HG02973 (cell line): ENCODE data around the gene HPS1.

Experiments
- ATAC-seq: cut with Tn5 transposase; IDR thresholded peaks from one replicate; pipeline ENCODE4 v1.9.1; 2021; ENCODE audit warnings: moderate library complexity; ENCODE audit not compliant: unreplicated experiment

The HPS1 gene

DNA sequence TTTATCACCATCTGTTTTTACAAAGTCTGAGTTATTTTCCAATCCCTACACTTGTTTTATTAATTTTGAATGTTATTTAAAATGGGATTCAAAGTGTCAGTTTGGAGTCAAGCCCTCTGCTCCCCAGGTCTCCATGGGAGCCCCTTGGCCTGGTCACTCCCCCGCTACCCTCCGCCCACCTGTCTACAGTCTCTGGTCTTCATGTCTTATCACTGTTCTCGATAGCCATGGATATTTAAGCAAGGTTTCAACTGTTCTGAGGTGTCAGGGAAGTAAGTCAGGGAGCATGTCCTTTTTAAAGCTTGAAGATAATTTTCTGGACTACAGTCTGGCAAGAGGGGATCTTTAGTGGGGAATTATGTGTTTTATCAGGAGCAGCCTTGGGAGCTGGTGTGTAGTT lies 19.1 kb upstream of the HPS1 start:
- ATAC-seq: no peak

GRCh38 chr10:98463976-98464754 lies 17.4 kb upstream of the HPS1 start:
- no peak for ATAC-seq

GRCh38 chr10:98463016-98463415 lies 16.3 kb upstream of the HPS1 start:
- no peak for ATAC-seq

DNA sequence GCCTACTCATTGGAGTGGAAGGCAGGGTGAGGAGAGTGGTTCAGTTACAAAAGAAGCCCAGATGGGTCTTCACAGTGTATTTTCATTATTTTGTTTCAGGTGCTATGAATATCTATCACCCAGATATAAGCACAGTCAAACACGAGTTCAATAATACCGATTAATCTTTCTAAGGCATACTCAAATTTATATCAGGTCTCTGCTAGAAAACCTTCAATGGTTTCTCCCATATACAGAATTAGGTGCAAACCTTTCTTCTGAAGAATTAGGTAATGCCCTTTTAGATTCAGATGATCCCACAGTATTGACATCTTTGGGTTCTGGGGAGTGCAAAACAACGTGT lies 14.7 kb upstream of the HPS1 start:
- no peak for ATAC-seq

- ATAC-seq: no peak
Measured at GRCh38 chr10:98460837-98461499, 14.2 kb upstream of the HPS1 start.

GRCh38 chr10:98458809-98459784 lies 12.4 kb upstream of the HPS1 start:
- no peak for ATAC-seq

GRCh38 chr10:98457721-98458120 lies 11.0 kb upstream of the HPS1 start:
- no peak for ATAC-seq

DNA sequence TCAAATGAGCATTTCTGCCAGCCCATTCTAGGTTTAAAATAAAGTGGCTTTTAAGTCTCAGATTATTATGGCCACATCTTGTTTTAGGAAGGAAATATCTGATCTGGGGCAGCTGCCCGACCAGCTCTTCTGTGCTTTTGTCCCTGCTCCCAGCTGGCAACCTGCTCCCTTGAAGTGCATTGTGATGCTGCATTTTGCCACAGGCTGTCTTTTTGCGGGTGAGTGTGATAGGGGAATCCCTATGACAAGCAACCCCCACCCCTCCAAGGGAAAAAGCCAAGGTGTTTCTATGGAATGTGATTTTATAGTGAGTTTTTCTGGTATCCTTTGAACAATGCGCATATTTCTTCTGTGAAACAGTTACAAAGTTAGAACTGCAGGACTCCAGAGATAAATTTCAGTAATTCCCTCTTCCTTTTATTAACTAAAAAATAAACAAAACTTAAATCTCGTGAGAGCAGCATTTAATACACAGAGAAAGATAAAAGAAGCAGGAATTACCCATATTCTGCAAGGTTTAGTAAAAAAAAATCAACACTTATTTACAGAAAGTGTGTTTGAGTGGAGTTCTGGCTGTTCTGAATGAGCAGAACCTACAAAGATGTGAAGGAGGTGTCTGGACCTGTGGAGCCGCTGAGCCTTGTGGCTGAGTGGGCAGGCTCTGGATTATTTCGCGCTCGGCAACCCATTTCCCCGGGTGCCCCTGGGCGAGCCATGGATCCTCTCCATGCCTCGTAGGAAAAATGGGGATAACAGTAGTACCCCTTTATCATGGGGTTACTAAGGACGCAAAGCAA lies 10.1 kb upstream of the HPS1 start:
- no peak for ATAC-seq

DNA sequence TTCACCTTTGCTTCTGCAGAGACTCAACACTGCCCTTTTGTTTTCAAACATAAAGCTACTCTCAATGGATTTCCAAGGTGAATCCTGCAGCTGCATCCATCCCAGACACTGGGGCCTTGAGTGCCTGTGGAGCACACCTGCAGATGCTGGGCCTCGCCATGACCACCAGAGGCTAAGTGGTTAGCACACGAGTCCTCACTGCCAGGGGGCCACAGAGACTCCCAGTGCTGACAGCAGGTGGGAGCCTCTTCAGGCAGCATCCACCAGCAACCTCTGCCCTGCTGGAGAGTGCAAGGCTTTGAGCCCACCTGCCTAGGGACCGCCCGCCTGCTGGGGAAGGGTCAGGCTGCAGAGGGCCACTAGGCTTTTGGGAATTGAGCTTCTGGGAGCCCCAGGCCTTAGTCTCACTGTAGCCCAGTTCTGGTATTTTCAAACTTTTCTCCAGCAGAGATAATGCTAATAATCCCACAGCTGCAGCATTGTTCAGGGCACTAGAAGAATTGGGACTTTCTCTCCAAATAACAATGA lies 9.4 kb upstream of the HPS1 start:
- ATAC-seq: no peak

GRCh38 chr10:98453729-98454128 lies 7.0 kb upstream of the HPS1 start:
- no peak for ATAC-seq

- no peak for ATAC-seq
Measured at GRCh38 chr10:98450618-98451017, 3.9 kb upstream of the HPS1 start.

DNA sequence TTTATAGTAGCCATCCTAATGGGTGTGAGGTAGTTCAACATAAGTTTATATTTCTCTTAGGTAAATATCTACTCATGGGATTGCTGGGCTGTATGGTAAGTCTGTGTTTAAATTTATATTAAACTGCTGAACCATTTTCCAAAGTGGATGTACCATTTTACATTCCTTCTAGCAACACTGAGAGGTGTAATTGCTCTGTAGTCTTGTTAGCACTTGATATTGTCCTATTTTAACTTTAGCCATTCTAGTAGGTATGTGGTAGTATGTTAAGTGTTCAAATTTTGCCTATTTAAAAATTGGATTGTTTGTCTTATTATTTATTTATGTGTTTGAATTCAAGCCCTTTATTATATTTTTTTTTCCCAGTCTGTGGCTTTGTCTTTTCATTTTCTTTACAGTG lies 2.6 kb upstream of the HPS1 start:
- no peak for ATAC-seq

DNA sequence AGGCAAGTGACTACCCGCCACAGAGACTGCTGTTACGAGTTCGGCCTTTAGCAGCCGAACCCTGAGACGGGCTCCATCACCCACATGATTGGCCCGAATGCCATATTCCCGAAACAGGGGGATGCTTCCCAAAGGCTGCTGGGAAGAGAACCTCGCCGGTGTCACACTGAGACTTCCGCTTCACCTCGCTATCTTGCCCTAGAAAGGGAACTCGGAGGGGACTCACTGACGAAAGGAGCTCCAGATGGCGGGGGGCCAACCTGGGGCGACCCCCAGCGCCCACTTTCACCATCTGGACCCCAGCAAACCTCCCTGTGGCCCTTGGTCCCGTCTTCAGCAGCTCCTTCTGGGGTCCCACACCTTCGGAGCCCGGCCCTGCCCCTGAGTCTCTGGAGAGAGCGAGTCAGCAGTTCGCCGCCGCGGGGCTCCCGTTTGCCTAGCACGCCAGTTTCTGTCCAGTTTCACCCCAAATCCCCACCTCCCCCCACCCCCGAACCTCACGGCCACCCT lies 529 bp downstream of the HPS1 start:
- peak; percentile 14 for ATAC-seq

GRCh38 chr10:98445200-98445812 lies 1.4 kb downstream of the HPS1 start:
- no peak for ATAC-seq

- ATAC-seq: no peak
Measured at GRCh38 chr10:98444314-98445006, 2.3 kb downstream of the HPS1 start.

DNA sequence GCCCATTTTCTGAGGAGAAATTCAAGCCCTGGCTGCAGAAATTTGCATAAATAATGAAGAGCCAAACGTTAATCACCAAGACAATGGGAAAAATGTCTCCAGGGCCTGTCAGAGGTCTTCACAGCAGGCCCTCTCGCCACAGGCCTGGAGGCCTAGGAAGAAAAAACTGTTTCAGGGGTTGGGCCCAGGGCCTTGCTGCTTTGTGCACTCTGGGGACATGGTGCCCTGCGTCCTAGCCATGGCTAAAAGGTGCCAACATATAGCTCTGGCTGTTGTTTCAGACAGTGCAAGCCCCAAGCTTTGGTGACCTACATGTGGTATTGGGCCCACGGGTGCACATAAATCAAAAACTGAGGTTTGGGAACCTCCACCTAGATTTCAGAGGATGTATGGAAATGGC lies 8.0 kb downstream of the HPS1 start:
- no peak for ATAC-seq

DNA sequence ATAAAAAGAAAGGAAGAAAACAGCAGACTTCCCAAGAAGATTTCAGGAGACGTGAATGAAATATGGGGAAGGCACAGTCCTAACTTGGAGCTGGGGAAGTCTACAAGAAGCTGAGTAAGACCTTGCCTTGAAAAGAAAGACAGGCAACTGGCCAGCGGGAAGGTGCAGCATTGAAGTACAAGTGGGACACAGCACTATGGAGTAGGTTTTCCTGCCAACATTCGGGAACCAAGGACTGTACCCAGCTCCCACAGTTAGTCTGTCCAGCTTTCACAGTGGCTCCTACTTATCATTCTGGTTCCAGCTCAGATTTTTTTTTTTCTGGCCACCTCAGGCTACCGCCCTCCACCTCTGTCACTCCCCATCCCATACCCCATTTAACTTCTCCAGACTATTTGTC lies 10.0 kb downstream of the HPS1 start:
- ATAC-seq: no peak

GRCh38 chr10:98435178-98435577 lies 11.6 kb downstream of the HPS1 start:
- no peak for ATAC-seq
